ENCODE results near the gene RHOF. TPM values are rescaled to one million over a fixed set of nuclear protein-coding genes. Genes with fewer than 3 reads are reported as not detected.

Gene RHOF
- total and polyA plus RNA-seq, 2 of the 13 experiments (the other 11 are each of a cell fraction or from before 2014, with no cell fraction given): 14.6 to 32.2 TPM

GRCh38 chr12:121791671-121792551 is 1.6 kb downstream of the RHOF start (continued):
- TF ChIP-seq SNAPC4 (CRISPR knock-in tag; IDR thresholded peaks at IDR 0.05): no peak
- no peak for TF ChIP-seq MXD1 (CRISPR knock-in tag; IDR thresholded peaks at IDR 0.05)
- TF ChIP-seq PAF1 (CRISPR knock-in tag; IDR thresholded peaks at IDR 0.05): no peak
- TF ChIP-seq FOXO4 (CRISPR knock-in tag; conservative IDR thresholded peaks at IDR 0.05): no peak
- TF ChIP-seq ZBTB2 (CRISPR knock-in tag; IDR thresholded peaks at IDR 0.05; ENCODE audit: low read depth): no peak
- peak; percentile 90 for TF ChIP-seq PATZ1 (CRISPR knock-in tag; IDR thresholded peaks at IDR 0.05)
- TF ChIP-seq ZNF777 (CRISPR knock-in tag; IDR thresholded peaks at IDR 0.05): 0 out of 2 replicates have a peak, but pooled peaks have one; percentile 4
- TF ChIP-seq HINFP (CRISPR knock-in tag; IDR thresholded peaks at IDR 0.05; ENCODE audit: low read depth): 0 out of 2 replicates have a peak, but pooled peaks have one; percentile 11
- peak; percentile 53 for TF ChIP-seq HDAC1 (CRISPR knock-in tag; IDR thresholded peaks at IDR 0.05)
- TF ChIP-seq RCOR2 (CRISPR knock-in tag; IDR thresholded peaks at IDR 0.05): no peak; the same call in 1 of the 2 replicates
- TF ChIP-seq NFKB2 (CRISPR knock-in tag; IDR thresholded peaks at IDR 0.05; ENCODE audit: borderline replicate concordance): no peak
- TF ChIP-seq AGO1 (IDR thresholded peaks at IDR 0.05; ENCODE audit: low read depth, low read length, poor library complexity, severe bottlenecking): no peak
- TF ChIP-seq NAIF1 (CRISPR knock-in tag; IDR thresholded peaks at IDR 0.05; ENCODE audit: borderline replicate concordance): no peak

Data from HepG2 (cell line).